WERI-Rb-1 (cell line): Measurements from ENCODE around the gene NKX2-3.
A peak's percentile ranks its signal among the peaks of the same experiment; 100 is the strongest.

Experiments
- DNase-seq: peaks from one replicate; pipeline ENCODE4 v3.0.0-alpha.2; 2020
- H3K27ac ChIP-seq: fragments of 250-450 bp; sonication (Bioruptor Pico); 2 replicates; pipeline ENCODE4 v1.5.1; 2020; ENCODE audit warnings: mild to moderate bottlenecking, moderate library complexity
- H3K27me3 ChIP-seq: fragments of 250-450 bp; sonication (Bioruptor Pico); 2 replicates; pipeline ENCODE4 v1.5.1; 2021; ENCODE audit warnings: mild to moderate bottlenecking, low read depth, moderate library complexity; ENCODE audit not compliant: insufficient read depth, severe bottlenecking
- H3K36me3 ChIP-seq: fragments of 250-450 bp; sonication (Bioruptor Pico); 2 replicates; pipeline ENCODE4 v1.5.1; 2020; ENCODE audit warnings: mild to moderate bottlenecking, moderate library complexity
- H3K4me3 ChIP-seq: 2 replicates; pipeline ENCODE4 v1.5.1; 2011; ENCODE audit warnings: low read depth, mild to moderate bottlenecking, control low read depth, low read length
- H3K9me3 ChIP-seq: fragments of 250-450 bp; sonication (Bioruptor Pico); 2 replicates; pipeline ENCODE4 v1.5.1; 2021; ENCODE audit warnings: mild to moderate bottlenecking, moderate library complexity; ENCODE audit not compliant: severe bottlenecking
- CTCF ChIP-seq: IDR thresholded peaks from 2 replicates; pipeline ENCODE4 v1.5.1; 2011; ENCODE audit warnings: low read depth, mild to moderate bottlenecking, control low read depth, inconsistent platforms, low read length

The NKX2-3 gene

GRCh38 chr10:99557044-99557443 lies 24.3 kb downstream of the NKX2-3 start:
- Histone ChIP-seq H3K4me3 (no peak overlapping the region), H3K27ac (no peak overlapping the region), H3K9me3 (no peaks in the 10 kb centered on the region), H3K36me3 (no peaks in the 10 kb centered on the region), H3K27me3 (no peaks in the 10 kb centered on the region)
- no peak for TF ChIP-seq CTCF
- no peak for DNase-seq

GRCh38 chr10:99558708-99559107 lies 26.0 kb downstream of the NKX2-3 start:
- Histone ChIP-seq H3K36me3 (no peaks in the 10 kb centered on the region), H3K27me3 (no peaks in the 10 kb centered on the region), H3K27ac (no peak overlapping the region), H3K4me3 (no peak overlapping the region), H3K9me3 (no peaks in the 10 kb centered on the region)
- TF ChIP-seq CTCF, result no peak
- no peak for DNase-seq

DNA sequence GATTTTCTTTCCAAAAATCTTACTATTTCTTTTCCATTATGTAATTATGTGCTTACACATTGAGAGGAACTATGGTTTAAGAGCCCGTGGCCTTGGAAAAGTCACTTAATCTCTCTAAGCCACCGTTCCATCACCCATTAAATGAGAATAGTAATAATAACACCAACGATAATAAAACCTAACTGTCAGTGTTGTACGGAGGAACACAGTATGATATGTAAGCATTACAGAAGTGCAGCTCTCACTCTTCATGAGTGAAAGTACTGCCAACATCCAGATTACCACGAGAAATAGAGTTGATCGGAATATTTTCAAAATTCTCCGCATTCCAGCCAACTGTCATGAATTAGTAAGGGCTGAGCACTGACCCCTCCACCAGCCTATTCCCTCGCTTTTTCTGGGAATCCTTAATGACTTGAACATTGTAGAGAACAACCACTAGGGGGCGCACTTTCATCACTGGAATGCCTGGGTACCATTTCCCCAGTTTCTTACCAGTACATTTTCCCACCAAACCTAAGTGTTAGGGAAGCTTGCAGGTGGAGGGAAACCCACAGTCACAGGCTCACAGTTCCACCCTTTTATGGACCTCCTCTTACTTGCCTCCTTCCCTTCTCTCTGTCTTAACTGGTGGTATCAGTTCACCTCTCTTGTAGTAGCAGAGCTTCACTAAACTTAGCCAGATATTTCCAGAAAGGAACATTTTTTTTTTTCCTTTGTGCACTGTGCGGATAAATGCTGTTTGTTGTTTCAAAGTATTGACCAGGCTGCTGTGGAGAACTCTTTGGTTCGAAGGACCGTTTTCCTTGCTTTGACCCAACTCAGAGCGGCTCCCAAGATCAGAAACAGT lies 27.8 kb downstream of the NKX2-3 start:
- no peaks in the 10 kb centered on the region for H3K9me3 ChIP-seq
- no peaks in the 10 kb centered on the region for H3K27me3 ChIP-seq
- H3K4me3 ChIP-seq, result peak overlapping the region; percentile 15; the same call in 1 of the 2 replicates
- no peaks in the 10 kb centered on the region for H3K36me3 ChIP-seq
- H3K27ac ChIP-seq, result no peak overlapping the region
- peak; percentile 81 for DNase-seq
- peak; percentile 56 for TF ChIP-seq CTCF

DNA sequence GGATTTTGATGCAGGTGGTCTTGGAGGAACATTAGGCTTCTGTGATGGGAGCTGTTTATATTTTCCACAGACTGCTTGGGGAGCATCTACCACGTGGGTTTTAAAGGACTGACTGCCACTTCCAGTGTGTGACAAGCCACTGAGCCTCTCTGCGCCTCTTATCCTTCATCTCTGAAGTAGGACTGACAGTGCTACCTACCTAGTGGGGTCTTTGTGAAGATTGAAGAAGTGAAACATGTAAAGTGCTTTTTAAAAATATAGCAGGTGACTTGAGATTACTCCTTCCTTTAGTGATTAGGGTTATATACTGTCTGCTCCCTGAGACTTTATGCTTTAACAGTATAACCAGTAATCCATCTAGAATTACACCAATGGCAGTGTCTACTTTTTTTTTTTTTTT lies 29.9 kb downstream of the NKX2-3 start:
- no peaks in the 10 kb centered on the region for H3K9me3 ChIP-seq
- no peak for DNase-seq

DNA sequence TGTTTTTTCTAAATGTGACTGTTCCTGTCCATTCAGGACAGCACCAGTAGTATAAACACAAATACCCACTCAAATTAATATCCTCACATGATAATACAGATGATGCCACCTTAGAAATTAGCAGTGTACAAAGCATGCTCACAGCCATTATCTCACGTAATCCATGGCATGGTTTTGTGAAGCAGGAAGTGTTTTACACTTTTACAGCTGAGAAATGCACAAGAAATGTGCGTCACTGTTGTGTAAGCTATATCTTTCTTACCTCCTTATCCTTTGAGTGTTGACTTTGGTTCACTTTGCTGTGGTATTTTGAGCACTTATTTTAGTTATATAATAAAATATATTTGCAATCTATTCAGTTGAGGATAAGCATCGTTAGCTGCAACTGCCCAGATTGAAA lies 31.6 kb downstream of the NKX2-3 start:
- Histone ChIP-seq H3K27me3 (no peaks in the 10 kb centered on the region), H3K36me3 (no peaks in the 10 kb centered on the region), H3K4me3 (no peak overlapping the region), H3K27ac (no peak overlapping the region), H3K9me3 (no peaks in the 10 kb centered on the region)
- TF ChIP-seq CTCF, result no peak
- DNase-seq, result no peak

More for the DNA sequence above, 29.9 kb downstream of the NKX2-3 start:
- Histone ChIP-seq H3K36me3 (no peaks in the 10 kb centered on the region), H3K27ac (no peak overlapping the region), H3K4me3 (no peak overlapping the region), H3K27me3 (no peaks in the 10 kb centered on the region)
- no peak for TF ChIP-seq CTCF

DNA sequence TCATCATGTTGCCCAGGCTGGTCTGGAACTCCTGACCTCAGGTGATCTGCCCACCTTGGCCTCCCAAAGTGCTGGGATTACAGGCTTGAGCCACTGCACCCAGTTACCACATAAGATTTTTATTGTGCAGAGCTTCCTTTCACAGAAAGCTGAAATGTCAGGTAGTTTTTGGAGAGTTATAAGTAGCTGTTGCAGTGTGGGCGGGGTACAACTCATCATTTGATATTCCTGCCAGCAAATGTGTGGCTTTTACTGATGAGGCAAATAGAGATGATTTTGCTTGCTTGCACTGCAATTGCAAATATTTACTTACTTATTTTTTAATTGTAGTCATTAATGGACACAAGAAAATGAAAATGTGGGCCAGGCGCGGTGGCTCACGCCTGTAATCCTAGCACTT lies 32.4 kb downstream of the NKX2-3 start:
- Histone ChIP-seq H3K36me3 (no peaks in the 10 kb centered on the region), H3K4me3 (no peak overlapping the region), H3K27ac (no peak overlapping the region), H3K9me3 (no peaks in the 10 kb centered on the region), H3K27me3 (no peaks in the 10 kb centered on the region)
- no peak for DNase-seq
- no peak for TF ChIP-seq CTCF
